Uterus (tissue), 2 donors: ENCODE data around the gene CFAP97D1.

Experiments
- CTCF ChIP-seq, 4 experiments: fragments of 200-600 bp in 2 of 4; fragments of 450-650 bp in 2 of 4; sonication (generic) in 2 of 4; IDR thresholded peaks; one replicate each; pipeline ENCODE4 v1.5.1; 2016 to 2019; ENCODE audit warnings: antibody characterized with exemption in 4 of 4, mild to moderate bottlenecking in 2 of 4, moderate library complexity in 1 of 4
- POLR2A ChIP-seq, 2 donors: fragments of 450-650 bp; IDR thresholded peaks; one replicate each; pipeline ENCODE4 v1.6.1; 2016; ENCODE audit warnings: antibody characterized with exemption in 2 of 2, mild to moderate bottlenecking in 1 of 2, moderate library complexity in 1 of 2

GRCh38 chr17:43768943-43769342, 11.3 kb upstream of the CFAP97D1 start:
- TF ChIP-seq CTCF (IDR thresholded peaks at IDR 0.05) (no peak), POLR2A (IDR thresholded peaks at IDR 0.05) (no peak)
